GM12801 (cell line): Measurements from ENCODE around the gene RARA.

Experiments
- CTCF ChIP-seq: IDR thresholded peaks from one replicate; pipeline ENCODE4 v1.5.1; 2011; ENCODE audit warnings: control low read depth; ENCODE audit not compliant: insufficient read length; ENCODE audit errors: extremely low read depth

Gene RARA

GRCh38 chr17:40345994-40346764, 37.2 kb downstream of the RARA start:
- TF ChIP-seq CTCF = no peak

GRCh38 chr17:40346765-40347158, 37.8 kb downstream of the RARA start:
- no peak for TF ChIP-seq CTCF

GRCh38 chr17:40347319-40348135, 38.5 kb downstream of the RARA start:
- no peak for TF ChIP-seq CTCF

- TF ChIP-seq CTCF = no peak
Observed at GRCh38 chr17:40348136-40348504, 39.1 kb downstream of the RARA start.

GRCh38 chr17:40348562-40349476, 39.8 kb downstream of the RARA start:
- no peak for TF ChIP-seq CTCF

GRCh38 chr17:40349477-40349894, 40.5 kb downstream of the RARA start:
- TF ChIP-seq CTCF = no peak
